DMS 273 (cell line): Measurements from ENCODE around the gene EPB41L4A.
A peak's percentile ranks its signal among the peaks of the same experiment; 100 is the strongest.

Source experiments
- DNase-seq: peaks from one replicate; lab custom pipeline; 2025; ENCODE audit not compliant: unreplicated experiment; lab: John Stamatoyannopoulos, UW

EPB41L4A gene

DNA sequence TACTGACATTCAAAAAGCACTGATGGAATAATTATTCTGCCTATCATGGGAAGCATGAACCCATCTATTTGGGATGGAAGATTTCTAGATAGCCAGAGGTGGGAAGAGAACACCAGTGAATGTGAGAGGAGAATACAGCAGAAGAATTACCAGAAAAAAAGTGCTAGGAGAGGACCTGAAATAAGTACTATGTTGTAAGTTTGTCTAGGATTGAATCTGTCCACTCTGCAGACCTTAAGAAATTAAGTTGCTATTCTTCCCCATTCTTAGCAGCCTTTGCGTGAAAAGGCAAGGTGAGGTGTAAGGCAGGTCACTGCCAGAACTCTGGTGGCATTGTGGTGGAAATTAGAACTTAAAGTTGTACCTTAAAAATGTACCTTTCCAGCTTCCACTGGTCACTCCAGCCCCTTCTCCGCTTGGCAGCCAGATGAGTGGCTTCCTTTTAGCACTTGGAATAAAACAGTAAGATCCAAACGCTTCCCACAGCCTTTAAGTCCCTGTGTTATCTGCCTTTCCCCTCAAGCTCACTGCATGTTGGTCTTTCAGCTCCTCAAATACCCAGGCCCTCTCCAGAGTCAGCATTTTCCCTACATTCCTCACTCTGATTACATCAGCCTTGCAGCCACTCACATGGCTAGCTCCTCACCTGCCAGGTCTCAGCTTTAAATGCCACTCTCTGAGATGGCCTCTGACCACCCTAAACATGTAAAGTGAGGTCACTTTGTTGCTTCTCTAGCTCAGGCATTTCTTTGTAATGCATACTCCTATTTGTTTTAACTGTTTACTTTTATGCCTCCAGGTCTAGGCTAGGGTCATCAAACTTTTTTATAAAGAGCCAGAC, 253.0 kb downstream of the EPB41L4A start:
- peak; percentile 51 for DNase-seq

DNA sequence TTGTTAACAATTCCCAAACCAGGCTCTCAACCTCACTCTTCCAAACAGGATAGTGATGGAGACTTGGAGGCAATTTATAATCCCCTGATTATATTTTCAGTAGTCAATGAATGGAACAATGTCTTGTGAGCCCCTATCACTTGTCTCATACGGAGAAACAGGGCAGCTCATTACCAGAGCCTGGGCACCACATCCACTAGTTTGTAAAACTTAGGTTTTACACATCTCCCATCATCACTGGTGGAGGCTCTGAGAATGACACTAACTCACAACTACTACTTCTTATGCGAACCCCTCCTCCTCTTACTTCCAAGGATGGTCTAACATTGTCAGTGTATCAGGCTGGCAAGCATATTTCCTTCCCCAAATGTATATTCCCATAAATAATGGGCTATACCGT, 253.7 kb downstream of the EPB41L4A start:
- DNase-seq: peak; percentile 44

DNA sequence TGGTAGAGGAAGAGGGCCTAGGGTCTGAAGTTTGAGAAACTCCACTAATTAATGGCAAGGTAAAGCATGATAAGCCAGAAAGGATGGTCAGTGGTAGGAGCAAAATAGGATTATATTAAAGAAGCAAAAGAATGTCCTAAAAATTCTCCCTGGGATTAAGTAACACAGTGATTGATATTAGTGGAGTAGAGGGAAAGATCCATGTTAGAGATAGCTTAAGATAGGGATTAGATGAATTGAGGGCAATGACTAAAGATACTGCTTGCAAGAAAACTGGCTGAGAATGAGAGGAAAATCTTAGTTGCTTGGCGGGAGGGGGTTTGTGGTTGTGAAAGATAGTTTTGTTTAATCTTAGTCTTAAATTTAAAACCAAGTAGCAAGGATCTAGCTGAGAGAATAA, 255.6 kb downstream of the EPB41L4A start:
- no peak for DNase-seq

DNA sequence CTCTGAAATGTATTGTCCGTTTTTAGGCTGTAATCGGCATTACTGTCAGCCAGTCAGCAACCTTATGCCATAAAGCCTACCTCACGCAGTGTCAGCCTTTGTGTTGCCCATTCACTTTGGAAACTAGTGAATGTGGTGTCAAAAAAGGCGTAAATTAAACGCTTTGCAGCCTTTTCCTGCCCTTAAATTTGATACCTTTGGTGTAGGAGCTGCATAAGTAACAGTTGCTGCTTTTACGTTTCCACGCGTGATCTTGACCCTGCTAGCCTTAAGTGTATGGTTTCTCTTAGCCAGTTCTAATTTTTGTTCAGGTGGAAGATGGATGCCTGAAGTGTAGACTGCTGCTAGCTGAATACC, 257.7 kb downstream of the EPB41L4A start:
- no peak for DNase-seq

DNA sequence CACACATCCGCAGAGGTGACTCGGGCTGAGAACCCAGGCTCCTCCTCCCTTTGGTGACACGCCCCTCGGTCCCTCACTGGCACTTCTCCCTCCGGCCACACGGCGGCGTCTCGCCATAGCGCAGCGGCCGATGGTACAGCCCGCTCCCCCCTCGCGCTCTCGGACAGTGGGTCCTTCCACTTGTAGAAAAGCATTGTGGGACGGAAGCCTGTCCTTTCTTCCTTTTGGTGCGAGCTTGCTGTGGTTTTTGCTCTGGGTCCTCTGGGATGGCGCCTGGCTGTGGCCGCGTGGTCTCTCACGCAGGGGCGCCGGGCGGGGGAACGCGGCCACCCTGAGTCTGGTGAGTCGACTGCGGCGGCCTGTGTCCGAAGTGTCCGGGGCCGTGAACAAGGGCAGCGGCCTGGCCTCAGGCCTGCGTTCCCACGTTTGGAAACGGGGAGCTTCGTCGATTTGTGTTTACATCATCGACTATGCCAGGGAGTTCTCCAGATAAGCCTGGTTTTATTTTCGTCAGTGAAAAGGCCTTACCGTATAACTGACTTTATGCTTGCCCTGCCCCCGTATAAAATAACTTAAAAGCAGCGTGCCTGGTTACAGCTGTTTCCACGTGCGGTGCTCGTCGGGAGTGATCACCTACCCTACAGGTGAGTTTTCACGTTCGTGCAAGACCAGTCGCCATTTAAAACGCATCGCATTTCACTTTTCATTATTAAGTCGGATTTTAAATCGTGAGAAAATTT, 258.3 kb downstream of the EPB41L4A start:
- DNase-seq: peak; percentile 96

DNA sequence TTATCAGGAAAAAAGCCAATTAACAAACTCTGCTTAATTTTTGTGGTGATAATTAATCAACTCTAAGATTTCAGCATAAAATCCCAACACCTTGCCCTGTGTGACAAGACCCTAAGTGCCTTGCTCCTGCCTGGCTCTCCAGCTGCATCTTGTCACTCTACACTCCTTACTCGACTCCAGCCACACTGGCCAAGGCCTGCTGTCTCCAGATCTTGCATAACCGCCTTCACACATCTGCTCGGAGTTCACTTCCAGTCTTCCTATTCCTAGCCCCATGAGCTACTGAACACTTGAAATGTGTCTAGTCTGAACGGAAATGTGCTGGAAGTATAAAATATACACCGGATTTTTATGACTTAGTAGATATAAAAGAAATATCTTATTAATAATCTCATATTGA, 259.6 kb downstream of the EPB41L4A start:
- peak; percentile 29 for DNase-seq

DNA sequence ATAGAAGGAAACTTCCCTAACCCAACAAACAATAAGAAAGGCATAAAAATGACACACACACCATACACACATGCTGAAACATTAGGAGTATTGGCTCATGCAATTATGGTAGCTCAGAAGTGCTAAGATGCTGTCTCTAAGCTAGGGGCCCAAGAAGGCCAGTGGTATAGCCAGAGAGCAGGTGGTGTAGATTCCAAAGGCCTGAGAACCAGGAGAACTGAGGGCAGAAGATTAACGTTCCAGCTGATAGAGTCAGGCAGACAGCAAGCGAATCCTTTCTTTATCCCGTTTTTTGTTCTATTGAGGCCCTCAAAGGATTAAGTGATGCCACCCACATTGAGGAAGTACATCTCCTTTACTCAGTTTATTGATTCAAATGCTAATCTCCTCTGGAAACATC, 262.9 kb downstream of the EPB41L4A start:
- DNase-seq: no peak

DNA sequence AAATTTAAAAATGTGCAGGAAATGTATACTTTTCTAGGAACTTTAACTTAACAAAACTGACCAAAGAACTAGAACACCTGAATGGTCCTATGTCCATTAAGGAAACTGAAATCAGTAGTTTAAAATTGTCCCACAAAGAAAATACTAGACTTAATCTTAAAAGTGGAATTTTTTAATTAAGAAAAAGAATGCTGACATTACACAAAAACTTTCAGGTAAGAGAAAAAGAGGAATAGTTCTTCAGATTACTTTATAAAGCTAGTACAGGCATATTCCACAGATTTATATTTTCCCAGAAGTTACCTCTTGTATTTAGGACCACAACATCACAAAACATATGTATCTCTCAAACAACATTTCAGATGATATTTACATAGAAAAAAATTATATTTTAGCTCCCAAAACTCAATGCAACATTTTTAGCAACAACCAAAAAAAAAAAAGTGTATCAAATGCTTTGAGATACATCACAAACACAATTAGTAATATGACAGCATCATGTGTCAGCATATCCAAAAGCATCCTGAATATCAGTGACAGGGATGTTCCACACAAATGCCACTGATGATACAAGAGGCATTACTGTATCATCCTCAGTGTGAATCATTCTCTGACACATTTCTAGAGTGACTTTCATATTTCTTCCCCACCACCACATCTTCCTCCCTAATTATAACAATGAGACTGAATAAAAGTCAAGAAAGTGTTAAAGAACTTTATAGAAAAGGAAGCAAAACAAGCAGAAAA, 264.0 kb downstream of the EPB41L4A start:
- no peak for DNase-seq

DNA sequence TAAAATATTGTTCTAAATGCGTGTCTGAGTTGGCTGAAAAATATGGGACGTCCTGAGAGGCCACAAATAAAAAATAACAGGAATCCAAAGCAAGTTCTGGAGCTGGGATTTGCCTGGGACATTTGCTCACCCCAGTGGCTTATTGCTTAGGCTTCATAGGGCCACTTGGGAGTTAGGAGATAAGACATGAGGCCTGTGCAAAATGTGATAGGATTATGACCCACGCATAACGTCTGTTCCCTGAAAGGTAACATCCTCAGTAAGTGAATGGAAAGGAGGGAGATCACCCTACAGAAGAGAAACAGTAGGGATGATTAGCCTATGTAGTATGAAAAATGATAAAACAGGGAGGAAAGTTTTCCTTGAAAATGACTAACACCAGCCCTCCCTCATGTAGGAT, 269.4 kb downstream of the EPB41L4A start:
- no peak for DNase-seq

DNA sequence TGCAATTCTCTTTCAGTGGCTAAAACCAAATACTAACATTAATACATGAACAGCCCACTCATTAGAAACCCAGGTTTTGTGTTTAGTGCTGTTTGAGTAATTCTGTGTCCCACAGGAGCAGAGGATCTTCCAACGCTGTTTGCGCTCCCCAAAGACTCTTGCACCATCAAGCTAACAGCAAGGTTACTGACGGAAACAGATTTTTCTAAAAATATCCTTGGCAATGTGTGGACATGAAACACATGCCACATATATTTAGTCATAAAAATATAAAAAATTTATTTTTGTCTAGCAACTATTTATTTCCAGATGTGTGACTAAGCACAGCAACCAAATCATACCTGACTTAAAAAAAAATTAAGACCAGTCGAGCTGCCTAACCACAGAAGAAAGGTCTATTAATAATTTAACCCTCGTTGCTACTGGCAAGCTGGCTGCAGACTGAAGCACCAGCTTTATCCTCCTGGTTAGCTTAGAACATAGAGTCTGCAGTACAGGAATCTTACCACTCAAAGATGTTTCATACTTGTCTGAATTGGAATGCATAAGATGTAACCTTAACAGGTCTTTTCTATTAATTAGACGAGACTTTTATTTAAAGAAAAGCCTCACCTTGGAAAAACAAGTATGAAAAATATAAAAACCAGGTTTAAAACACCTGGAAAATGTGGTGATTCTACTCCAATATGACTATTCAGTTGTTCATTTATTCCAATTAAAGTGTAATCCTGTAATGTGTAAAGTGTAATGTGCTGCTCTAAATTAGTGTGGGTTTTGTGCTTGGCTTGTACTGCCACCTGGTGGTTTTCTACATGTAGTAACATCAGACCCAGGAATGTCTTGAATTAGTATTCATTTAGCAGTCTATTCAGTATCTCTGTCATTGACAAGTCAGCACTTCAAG, 272.5 kb downstream of the EPB41L4A start:
- DNase-seq: peak; percentile 85

DNA sequence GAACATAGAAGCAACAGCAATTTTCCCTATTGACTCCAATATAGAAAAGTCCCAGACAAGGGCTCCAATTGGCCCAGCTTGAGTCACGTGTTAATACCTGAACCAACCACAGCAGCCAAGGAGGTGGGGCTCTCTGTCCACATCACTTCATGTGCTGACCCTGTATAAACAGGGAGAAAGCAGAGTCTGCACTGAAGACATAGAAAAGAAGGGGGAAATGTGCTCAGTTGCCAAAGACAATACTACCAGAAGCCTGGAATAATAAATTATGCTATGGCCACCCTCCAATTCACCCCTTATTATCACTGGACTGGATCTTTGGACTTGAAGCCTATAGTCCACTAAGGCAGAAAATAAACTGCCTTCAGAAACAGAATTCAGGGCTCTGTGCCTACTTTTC, 275.4 kb downstream of the EPB41L4A start:
- no peak for DNase-seq

DNA sequence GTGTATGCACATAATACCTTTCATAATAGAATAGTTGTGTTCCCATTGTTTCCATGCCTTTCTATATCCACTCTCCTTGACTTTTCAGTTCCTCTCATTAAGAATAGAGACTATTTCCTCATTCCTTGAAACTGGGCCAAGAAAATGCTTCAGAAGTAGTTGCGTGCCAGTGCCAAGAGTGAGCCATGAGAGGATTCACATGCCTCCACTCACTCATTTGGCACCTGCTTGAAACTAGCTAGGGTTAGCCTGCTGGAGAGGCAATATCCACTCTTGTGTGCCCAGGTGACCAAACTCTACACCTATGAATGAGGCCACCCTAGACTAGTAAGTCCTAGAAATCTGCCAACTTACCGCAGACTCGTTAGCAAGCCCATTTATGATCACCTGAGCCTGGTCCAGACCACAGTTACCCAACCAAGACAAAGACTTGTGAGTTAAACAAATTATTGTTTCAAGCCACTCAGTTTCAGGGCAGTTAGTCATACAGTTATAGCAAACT, 276.3 kb downstream of the EPB41L4A start:
- DNase-seq: peak; percentile 72

DNA sequence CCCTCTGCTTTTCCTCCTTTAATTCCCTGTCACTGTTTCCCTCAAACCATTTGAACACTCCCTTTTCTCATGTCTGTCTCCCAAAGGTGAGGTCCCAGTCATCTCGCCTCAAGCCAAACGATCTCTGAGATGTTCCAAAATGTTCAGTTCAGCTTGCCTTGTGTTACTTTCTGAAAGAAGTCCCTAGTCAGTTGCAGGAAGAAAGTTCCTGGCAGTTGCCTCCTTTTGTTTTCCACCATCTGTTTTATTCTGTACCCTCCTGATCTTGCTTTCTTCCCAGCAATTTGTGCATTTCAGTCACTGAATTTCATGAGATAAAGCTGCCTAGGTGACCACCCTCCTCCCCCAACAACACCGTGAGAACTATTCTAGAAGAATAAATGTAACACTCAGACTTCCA, 277.5 kb downstream of the EPB41L4A start:
- peak; percentile 23 for DNase-seq

DNA sequence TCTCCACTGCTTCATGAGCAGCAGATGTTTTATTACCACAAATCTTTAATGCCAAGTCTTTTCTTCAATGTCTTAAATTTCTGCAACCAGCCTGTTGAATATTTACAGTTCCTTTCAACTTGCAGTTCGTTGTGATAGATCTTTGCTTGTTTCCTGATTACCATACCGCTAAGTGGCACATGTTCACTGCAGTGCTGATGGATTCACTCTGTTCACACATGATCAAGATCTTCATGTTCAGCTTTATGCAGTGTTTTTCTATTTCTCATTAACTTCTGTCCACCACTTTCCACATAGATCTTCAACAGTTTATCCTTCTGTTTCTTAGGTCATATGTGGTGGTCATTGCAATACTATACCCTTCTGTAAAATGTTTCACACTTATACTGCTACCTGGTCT, 280.6 kb downstream of the EPB41L4A start:
- DNase-seq: no peak

DNA sequence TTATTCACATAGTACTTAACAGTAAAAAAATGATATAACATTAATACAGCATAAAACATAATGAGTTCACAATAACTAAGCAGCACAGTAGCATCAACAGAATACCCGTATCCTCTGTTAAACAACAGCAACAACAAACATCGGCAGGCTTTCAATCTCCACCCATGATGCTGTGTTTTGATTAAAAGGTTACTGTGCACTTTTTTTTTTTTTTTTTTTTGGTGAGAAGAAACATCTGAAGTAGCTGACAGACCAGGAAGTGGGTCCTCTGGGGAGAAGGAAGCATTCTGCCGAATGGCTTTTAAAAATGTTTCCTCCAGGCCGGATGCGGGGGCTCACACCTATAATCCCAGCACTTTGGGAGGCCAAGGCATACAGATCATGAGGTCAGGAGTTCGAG, 282.3 kb downstream of the EPB41L4A start:
- DNase-seq: no peak

DNA sequence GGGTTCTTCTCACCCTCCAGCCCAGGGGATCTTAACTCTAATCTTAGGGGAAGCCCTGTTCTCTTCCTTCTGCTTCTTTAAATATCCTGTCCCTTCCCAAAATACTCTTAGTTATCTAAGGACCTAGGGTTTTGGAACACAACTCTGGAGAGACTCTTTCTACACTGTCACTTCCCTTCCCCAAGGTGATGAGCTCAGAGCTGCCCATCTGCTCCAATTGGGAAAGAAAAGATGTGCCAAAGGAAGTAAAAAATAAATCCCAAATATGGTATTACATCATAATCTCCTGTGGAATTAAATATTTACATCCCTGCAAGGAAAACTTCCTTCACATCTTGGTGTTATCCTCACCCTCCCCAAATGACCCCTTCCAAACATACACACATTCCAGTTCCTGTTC, 291.2 kb downstream of the EPB41L4A start:
- DNase-seq: peak; percentile 66

DNA sequence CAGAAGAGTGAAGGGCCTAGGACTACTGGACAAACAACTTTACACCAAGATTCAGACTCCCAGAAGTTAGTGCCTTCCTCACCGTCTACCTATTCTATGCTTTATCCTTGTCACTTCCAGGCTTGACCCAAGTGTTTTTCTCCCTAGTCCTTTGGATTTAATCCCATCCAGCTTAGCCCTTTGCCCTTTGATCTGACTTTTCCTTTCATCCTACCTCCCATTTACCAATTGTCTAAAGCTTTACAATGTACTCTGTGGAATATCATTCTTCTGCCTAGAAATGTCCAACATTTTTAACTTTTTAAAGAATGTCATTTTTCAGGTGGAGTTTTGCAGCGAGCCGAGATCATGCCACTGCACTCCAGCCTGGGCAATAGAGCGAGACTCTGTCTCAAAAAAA, 292.1 kb downstream of the EPB41L4A start:
- DNase-seq: no peak

DNA sequence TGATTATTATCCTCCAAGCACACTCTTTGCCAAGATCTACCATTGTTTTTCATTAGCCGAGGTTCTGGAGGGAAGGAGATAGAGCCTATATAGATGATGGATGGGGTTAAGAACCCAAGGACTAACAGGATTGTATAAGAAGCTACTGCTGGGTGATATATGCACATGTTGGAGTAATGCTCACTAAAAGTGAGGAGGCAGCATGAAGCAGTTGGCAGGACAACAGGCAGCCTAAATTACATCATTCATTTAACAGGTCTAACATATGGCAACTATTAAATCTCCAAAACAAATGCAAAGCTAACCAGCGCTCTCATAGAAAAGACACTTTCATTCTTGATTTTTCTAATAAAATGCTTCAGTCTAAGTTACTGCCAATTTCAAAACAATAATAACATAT, 293.2 kb downstream of the EPB41L4A start:
- peak; percentile 91 for DNase-seq

DNA sequence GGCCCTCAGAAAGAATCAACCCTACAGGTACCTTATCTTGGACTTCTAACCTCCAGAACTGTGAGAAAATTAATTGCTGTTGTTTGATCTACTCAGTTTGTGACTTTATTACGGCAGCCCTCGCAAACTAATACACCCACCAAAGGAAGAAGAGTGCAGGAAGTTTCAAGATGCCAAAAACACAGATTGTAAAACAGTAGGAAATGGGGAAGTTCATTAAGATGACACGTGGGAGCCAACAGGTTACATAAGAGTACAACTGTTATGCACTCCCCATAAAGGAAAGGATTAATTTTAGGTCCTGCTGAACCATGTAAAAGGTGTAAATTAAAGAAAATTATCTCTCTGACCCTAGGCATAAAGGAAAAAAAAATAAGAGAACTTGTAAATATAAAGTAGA, 294.3 kb downstream of the EPB41L4A start:
- DNase-seq: peak; percentile 34

DNA sequence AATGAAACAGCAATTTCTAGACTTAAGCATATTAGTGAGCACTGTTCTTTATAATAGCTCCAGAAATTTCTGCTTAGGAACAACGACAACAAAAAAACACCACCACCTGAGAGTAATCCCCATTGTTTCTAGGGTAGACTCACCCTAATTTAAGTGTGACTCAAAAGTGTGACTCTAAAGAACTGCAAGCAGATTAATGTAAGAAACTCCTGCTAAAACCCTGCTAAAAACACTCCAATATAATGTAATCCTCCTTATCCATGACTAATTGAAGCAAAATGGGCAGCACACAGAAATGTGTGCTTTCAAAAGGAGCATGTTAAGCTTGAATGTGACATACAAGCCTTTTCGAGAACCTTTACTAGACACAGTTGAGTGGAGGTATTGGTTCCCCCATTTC, 296.0 kb downstream of the EPB41L4A start:
- no peak for DNase-seq

DNA sequence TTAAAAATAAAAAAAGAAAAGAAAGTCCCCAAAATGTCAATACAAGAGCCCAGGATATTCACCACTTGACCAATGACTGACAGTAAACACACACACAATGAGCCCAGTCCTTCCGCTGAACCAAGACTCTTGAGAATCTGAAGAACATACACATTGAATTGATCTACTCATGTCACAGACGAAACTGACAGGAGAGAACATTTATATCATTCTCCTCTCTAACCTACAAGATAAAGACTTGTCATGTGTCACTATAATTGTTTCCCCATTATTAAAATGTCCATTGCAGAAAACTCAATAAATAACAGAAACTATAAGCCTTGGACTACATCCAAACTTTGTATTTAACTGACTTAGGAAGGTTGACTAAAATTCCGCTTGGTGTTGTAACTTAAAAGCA, 296.7 kb downstream of the EPB41L4A start:
- no peak for DNase-seq
